ENCODE results near the gene VSTM2L.

VSTM2L gene

DNA sequence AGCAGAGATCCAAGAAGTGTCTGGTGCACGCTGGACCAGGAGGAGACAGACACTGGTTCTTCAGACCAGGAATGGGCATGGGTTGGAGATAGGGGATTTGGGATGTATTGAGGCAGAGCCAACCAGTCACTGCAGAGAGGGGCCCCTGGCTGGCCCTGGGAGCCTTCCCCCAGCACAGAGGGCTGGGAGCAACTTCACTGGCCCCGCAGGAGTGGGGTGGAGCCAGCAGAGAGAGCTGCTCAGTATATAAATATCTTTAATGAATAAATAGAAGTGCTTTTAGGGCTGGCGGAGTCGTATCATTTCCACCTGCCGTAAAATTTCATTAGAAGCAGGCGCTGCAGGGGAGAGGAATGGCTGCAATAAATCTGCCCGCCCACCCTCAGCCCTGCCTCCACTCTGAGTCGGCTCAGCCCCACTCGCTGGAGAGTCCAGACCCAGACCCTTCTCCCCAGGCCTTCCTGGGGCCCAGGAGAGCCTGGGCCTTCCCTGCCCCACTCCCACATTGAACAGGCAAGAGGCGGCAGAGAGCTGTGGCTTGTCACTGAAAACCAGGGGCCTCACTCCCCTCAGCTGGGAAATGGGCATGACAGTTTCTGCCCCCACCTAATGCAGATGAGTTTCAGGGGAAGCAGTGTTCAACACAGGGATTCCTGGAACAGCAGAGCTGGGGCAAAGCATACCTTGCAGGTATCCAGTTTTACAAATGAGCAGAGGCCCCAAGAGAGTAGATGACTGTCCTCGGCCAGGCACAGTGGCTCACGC, 23.9 kb upstream of the VSTM2L start:
- DNase-seq (ENCODE audit: low spot score) = no peak

DNA sequence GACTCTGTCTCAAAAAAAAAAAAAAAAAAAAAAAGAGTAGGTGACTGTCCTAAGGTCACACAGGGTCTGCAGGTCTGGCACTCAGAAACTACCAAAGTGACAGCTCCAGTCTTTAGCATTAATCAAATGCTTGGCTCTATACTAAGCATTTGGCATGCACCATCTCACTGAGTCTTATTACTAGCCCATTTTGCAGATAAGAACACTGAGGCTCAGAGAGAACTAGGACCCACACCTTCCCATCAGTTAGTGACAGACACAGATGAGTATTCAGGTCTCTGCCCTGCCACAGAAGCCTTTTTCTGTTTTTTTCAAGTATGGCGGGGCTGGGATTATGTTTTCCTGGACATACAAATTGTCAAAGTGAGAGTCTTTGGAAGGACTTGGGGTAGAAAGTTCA, 23.1 kb upstream of the VSTM2L start:
- DNase-seq (ENCODE audit: low spot score) = no peak

DNA sequence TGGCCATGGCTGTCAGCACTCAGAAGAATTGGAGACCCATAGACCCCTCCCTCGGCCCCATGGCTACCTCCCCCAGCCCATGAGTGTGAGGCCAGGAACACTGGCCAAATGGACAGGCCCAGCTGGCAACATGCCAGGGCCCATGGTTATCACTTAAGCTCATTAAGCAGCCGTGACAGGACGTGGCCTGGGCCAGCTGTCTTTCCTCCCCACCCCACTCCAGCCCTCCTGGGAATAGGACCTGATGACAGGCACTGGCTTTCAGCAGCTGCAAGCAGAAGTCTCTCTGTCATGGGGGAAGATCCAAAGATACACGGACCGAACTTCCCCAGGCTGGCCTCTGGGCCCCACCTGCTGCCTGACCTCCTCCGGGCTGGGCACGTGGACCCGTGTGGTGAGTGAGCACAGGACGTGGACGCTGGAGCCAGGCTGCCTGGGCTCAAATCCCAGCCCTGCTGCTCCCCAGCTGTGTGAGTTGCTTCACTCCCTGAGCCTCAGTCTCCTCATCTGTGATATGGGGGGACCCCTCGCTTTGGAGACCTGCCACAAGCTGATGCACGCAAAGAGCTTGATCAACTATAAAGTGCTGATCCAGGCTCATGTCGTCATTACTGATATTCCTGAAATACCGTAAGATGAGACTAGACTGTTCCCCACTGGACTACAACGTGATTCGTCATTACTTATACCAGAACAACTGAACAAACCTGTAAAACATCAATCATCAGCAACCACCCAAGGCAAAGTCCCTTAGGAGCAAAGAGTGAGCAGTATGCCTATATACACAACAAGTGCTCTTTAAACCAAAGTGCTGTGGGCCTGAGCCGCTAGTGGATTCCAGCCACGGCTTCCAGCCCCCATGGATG, 22.0 kb upstream of the VSTM2L start:
- DNase-seq (ENCODE audit: low spot score) = no peak

- no peak for DNase-seq (ENCODE audit: low spot score)
Observed at GRCh38 chr20:37881601-37882343, 21.2 kb upstream of the VSTM2L start.

DNA sequence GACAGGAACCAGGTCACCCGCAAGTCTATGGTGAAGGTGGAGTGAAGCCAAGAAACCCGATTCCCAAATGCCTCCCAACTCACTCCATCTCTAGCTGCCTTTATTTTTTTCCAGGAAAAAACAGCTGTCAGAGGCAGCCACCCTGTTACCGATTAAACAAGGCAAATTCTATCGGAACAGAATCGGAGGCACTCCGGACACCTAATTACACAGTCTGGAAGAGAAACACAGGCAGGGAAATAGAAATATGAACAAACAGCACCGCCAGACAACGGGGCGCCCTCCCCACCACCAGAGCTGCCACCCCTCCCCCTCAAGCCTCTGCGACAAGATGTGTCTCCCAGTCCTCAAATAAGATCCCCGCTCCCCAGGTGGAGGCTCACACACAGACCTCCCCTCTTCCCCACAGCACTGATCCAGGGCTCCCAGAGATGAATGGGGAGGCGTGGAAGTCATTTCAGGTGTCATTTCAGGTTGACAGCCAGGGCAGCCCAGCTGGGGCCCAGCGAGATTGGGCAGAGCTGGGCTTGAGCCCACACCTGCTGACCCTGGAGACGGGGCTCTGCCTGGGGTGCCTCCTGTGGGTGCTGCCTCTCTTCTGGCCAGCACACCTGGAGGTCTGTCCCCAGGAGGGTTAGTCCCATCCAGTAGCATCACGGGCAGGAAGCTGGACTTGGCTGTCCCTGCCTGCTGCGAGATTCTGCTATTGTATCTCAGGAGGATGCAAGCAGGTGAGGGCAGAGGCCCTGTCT, 19.8 kb upstream of the VSTM2L start:
- no peak for DNase-seq (ENCODE audit: low spot score)

GRCh38 chr20:37885042-37885441, 17.9 kb upstream of the VSTM2L start:
- no peak for DNase-seq (ENCODE audit: low spot score)

DNA sequence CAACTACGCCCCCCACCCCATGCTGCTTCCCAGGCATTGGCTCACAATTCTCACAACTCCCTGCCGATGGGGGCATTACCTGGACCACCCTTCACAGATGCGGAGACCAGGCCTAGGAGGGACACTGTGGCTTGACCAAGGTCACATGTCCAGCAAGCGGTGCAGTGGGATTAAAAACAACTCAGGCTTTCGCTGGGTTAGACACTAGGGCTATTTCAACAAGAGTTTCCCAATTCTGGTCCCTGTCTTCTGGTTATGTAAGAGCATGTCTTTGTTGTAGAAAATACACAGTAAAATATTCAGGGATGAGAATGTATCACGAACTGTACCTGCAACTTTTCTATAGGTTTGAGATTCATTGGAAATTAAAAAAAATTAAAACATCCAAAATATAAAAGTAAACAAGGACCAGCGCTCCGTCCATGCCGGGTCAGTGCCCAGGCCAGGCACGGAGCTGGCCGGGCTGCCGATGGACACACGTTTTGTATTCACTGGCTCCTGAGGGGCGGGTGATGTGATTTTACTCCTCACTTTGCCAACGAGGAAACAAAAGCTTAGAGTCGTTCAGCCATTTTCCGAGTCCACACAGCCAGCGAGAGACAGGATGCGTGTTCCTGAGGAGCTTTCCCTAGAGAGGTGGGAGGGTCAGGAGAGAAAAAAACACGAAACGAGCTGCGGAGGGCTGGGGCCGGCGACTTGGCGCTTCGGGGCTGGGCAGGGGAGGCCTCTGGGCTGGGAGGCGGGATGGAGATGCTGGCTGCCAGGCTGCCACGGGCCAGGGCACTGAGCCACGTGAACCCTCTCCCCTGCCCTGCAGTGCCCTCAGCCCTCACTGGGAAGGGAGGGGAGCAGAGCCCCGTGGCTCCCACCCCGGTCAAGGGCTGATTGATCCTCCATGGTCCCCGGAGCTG, 17.1 kb upstream of the VSTM2L start:
- no peak for DNase-seq (ENCODE audit: low spot score)

GRCh38 chr20:37886851-37887297, 16.1 kb upstream of the VSTM2L start:
- DNase-seq (ENCODE audit: low spot score) = no peak

DNA sequence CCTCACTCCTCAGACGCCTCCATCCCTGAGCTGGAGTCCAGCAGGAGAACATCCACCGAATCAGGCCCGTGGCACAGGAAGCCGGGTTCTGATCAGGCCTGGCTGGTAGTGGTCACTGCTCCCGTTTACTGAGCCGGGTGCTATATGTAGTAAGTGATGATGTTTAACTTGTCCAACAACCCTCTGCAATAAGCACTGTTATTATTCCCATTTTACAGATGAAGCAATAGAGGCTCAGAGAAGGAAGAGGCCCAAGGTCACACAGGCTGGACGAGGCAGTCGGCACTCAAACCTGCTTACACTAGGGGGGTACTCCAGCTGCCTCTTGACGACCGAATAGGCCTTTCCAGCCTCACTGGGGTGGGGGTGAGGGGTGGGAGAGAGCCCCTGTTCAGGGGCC, 14.3 kb upstream of the VSTM2L start:
- no peak for DNase-seq (ENCODE audit: low spot score)

- DNase-seq (ENCODE audit: low spot score) = no peak
Observed at GRCh38 chr20:37890108-37890507, 12.8 kb upstream of the VSTM2L start.

- DNase-seq (ENCODE audit: low spot score) = no peak
Observed at GRCh38 chr20:37890643-37891042, 12.3 kb upstream of the VSTM2L start.

DNA sequence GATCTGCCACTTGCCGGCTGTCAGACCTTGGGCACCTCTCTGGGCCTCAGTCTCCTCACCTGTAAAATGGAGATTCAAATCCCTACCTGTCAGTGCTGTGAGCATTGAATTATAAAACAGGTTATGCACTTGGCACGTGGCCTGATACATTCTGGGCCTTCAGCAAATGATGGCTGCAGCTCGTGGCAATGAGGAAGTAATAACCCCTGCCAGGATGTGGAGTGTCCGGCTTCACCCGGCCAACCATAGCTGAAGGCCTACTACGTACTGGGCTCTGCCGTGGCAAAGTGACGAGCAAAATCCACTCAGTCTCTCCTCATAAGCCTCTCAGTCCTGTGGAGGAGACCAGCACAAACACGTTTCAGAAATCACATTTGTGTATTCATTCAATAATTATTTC, 10.9 kb upstream of the VSTM2L start:
- DNase-seq (ENCODE audit: low spot score) = no peak

- no peak for DNase-seq (ENCODE audit: low spot score)
Observed at GRCh38 chr20:37893566-37894241, 9.2 kb upstream of the VSTM2L start.

- no peak for DNase-seq (ENCODE audit: low spot score)
Observed at GRCh38 chr20:37894454-37894853, 8.5 kb upstream of the VSTM2L start.

- no peak for DNase-seq (ENCODE audit: low spot score)
Observed at GRCh38 chr20:37895166-37895565, 7.8 kb upstream of the VSTM2L start.

DNA sequence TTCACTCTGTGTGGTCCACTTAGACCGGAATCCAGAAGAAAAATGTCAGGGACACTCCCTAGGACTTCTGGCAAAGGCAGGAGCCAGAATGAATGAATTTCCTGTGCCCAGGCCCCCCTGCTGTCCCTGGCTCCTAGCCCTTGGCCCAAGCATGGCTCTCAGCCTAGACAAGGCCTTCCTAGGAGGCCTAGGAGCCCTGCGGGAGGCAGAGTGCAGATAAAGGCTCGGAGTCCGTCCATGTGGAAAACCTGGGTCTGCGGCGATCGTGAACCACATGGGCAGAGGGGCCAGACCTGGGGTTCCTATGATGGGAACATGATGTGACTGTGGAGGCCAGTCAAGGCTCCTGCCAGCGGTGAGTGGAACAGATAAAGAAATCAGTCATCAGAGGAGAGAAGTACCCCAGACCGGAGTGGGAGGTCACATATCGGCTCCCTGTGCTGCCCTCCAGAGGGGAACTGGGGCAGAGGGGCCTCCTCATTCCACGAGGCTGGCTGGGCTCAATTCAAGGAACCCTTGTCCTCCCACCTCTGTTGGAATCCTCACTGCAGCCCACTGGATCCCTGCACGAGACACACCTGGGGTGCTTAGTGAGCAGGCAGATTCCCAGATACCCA, 5.9 kb upstream of the VSTM2L start:
- DNase-seq (ENCODE audit: low spot score) = peak; percentile 69

DNA sequence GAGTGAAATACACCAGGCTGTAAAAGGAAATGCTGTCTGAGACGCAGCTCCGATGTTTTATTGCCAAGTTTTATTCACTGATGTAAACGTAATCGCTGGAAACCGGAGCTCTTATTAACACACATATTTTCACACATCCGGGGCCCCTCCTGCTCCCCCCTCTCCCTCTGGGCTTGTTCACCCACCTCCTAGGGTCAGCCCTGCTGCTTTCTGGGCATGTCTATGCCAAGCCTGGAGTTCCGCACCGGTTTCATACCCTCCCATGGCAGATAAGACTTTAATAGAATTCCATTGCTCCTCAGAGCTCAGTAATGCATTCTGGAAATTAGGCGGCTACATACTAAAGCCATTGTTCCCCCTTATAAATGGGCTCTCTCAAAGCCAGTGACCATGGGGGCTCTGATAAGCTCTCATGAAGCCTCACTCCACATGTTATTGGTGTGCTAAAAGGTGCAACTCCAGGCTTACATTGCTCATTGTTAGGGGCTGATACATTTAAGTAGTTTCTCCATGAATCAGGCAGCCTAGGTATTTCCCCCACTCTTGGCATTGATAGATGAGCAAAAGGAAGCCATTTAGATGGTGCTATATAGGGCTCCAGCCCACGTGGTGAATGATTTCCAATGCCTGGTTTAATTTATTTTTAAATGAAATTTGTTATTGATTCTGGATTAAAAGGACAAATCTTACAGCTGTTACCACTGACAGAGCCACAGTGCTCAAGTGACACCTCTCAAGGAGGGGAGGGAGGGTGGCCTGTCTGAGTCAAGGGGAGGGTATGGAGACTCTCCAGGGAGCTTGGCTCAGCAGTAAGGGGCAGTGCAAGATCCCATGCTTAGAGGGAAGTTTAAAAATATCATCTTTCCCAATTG, 4.5 kb upstream of the VSTM2L start:
- no peak for DNase-seq (ENCODE audit: low spot score)

DNA sequence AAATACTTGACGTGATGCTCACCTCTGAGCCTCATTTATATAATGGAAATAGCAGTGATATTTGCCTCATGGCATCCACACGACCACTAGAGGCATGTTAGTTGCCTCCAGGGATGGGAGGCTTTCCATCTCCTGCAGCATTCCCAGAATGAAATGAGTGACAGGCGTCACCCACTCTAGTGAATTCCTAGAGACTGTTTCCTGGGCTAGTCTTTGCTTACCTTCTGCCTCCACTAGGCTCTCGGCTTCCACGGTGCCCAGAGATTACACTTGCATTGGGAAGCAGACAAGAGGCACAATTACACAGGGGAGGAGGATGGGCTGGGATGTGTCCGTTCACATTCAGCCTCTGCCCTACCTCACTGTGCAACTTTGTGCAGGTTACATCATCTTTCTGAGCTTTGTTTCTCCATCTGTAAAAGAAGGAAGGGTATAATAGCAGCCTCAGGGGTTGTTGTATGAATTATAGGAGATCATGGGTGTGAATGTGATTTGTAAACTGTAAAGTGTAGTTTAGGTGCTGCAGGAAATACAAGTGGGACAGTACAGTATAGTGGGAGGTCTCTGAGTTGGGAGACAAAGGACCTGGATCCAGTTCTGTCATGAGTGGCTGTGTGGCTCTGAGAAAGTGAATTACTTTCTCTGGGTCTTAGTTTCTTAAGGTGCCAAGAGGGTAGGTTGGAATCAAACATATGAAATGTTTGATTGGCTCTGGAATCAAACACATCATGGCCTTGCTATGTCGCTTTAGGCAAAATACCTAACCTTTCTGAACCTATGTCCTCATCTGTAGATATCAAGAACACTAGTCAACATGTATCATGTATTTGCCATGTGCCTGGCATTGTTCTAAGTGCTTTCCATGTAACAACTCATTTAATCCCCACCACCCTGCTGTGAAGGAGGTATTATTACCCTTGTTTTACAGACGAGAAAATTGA, 3.6 kb upstream of the VSTM2L start:
- DNase-seq (ENCODE audit: low spot score) = no peak

All from iPS-NIHi11 (cell line).